Neural cell (in vitro differentiated cells): Measurements from ENCODE around the gene ITGAV. TPM values are rescaled to one million over a fixed set of nuclear protein-coding genes. Genes with fewer than 3 reads are reported as not detected.

Experiments
- H2AFZ ChIP-seq: fragments of 200-600, 300-800 bp; sonication (generic), shearing (Covaris generic); 2 replicates; pipeline ENCODE4 v1.6.0; 2014; ENCODE audit warnings: low read depth, mild to moderate bottlenecking, antibody characterized with exemption, low read length, moderate library complexity
- H3F3A ChIP-seq: fragments of 200-600 bp; shearing (Covaris generic); 2 replicates; pipeline ENCODE4 v1.6.1; 2016; ENCODE audit warnings: mild to moderate bottlenecking, moderate library complexity, mixed read lengths, antibody characterized with exemption, low read length; ENCODE audit not compliant: insufficient read depth, poor library complexity, severe bottlenecking
- H3K27ac ChIP-seq: fragments of 200-600, 300-800 bp; sonication (generic), shearing (Covaris generic); 2 replicates; pipeline ENCODE4 v1.5.1; 2014; ENCODE audit warnings: mild to moderate bottlenecking, low read length, moderate library complexity
- H3K27me3 ChIP-seq: fragments of 300-800, 200-600 bp; sonication (generic), shearing (Covaris generic); 2 replicates; pipeline ENCODE4 v1.6.0; 2014; ENCODE audit warnings: mild to moderate bottlenecking, low read depth, low read length, moderate library complexity; ENCODE audit not compliant: insufficient read depth
- H3K36me3 ChIP-seq: fragments of 300-800, 200-600 bp; sonication (generic), shearing (Covaris generic); 2 replicates; pipeline ENCODE4 v1.5.1; 2014; ENCODE audit warnings: mild to moderate bottlenecking, antibody characterized with exemption, low read length, moderate library complexity; ENCODE audit not compliant: insufficient read depth
- H3K4me2 ChIP-seq: fragments of 300-800, 200-600 bp; sonication (generic), shearing (Covaris generic); 2 replicates; pipeline ENCODE4 v1.6.0; 2014; ENCODE audit warnings: mild to moderate bottlenecking, low read length
- H3K4me3 ChIP-seq: fragments of 300-800, 200-600 bp; sonication (generic), shearing (Covaris generic); 2 replicates; pipeline ENCODE4 v1.5.1; 2014; ENCODE audit warnings: mild to moderate bottlenecking, low read length, moderate library complexity
- H3K79me2 ChIP-seq: fragments of 200-600 bp; shearing (Covaris generic); replicated peaks from 2 replicates; pipeline ENCODE4 v1.6.0; 2014; ENCODE audit warnings: mild to moderate bottlenecking, low read length, moderate library complexity; ENCODE audit not compliant: insufficient read depth
- H3K9ac ChIP-seq: fragments of 300-800, 200-600 bp; sonication (generic), shearing (Covaris generic); 2 replicates; pipeline ENCODE4 v1.6.1; 2016; ENCODE audit warnings: mild to moderate bottlenecking, low read length, mixed read lengths
- H3K9me2 ChIP-seq: fragments of 200-600 bp; shearing (Covaris generic); 2 replicates; pipeline ENCODE4 v1.6.1; 2016; ENCODE audit warnings: mild to moderate bottlenecking, low read length, mixed read lengths; ENCODE audit not compliant: insufficient read depth
- H3K9me3 ChIP-seq: fragments of 200-600, 300-800 bp; sonication (generic), shearing (Covaris generic); 2 replicates; pipeline ENCODE4 v1.6.1; 2016; ENCODE audit warnings: mild to moderate bottlenecking, mixed run types, low read length, moderate library complexity, mixed read lengths
- H4K20me1 ChIP-seq: fragments of 200-600 bp; shearing (Covaris generic); 2 replicates; pipeline ENCODE4 v1.6.1; 2016; ENCODE audit warnings: mild to moderate bottlenecking, mixed run types; ENCODE audit not compliant: insufficient read depth
- CTCF ChIP-seq: fragments of 450-650 bp; IDR thresholded peaks from 2 replicates; pipeline ENCODE4 v1.5.1; 2014; ENCODE audit warnings: antibody characterized with exemption, mild to moderate bottlenecking, moderate library complexity; ENCODE audit not compliant: poor library complexity, severe bottlenecking
- EP300 ChIP-seq: fragments of 450-650 bp; conservative IDR thresholded peaks from 2 replicates; pipeline ENCODE4 v1.6.1; 2014; ENCODE audit warnings: antibody characterized with exemption, mild to moderate bottlenecking, moderate library complexity; ENCODE audit not compliant: poor library complexity, severe bottlenecking
- EZH2 ChIP-seq: fragments of 200-600, 300-800 bp; shearing (Covaris generic), sonication (generic); IDR thresholded peaks from 2 replicates; pipeline ENCODE4 v1.6.1; 2014; ENCODE audit warnings: antibody characterized with exemption, low read length, borderline replicate concordance, mild to moderate bottlenecking; ENCODE audit not compliant: insufficient read depth, poor library complexity, severe bottlenecking
- MXI1 ChIP-seq: fragments of 450-650 bp; conservative IDR thresholded peaks from 2 replicates; pipeline ENCODE4 v1.6.1; 2014; ENCODE audit warnings: antibody characterized with exemption, mild to moderate bottlenecking; ENCODE audit not compliant: poor library complexity, severe bottlenecking
- POLR2AphosphoS5 ChIP-seq: IDR thresholded peaks from 2 replicates; pipeline ENCODE4 v1.6.1; 2012
- RAD21 ChIP-seq: fragments of 450-650 bp; conservative IDR thresholded peaks from 2 replicates; pipeline ENCODE4 v1.6.1; 2014; ENCODE audit warnings: antibody characterized with exemption, mild to moderate bottlenecking, moderate library complexity
- SMC3 ChIP-seq: fragments of 450-650 bp; conservative IDR thresholded peaks from 2 replicates; pipeline ENCODE4 v1.6.1; 2014; ENCODE audit warnings: antibody characterized with exemption, mild to moderate bottlenecking, moderate library complexity; ENCODE audit not compliant: poor library complexity
- TAF1 ChIP-seq: IDR thresholded peaks from 2 replicates; pipeline ENCODE4 v1.6.1; 2012; ENCODE audit warnings: low read depth
- polyA plus RNA-seq: library from polyadenylated mRNA; depleted of rRNA; stranded (reverse); fragments of >200 nt; gene quantifications from 2 replicates; pipeline ENCODE4 v1.2.3, GENCODE V29; 2014
- TF ChIP-seq, protein P1 (sequence below): IDR thresholded peaks from 2 replicates; pipeline ENCODE4 v1.6.1; 2012; ENCODE audit warnings: borderline replicate concordance

The ITGAV gene
- polyA plus RNA-seq, 1 donor from 2014 or later = 6.6 TPM

- no peaks in the 10 kb centered on the region for H3K9me2 ChIP-seq
- no peak for TF ChIP-seq SMC3
- no peak for TF ChIP-seq TAF1
- TF ChIP-seq MXI1 = no peak
- TF ChIP-seq EP300 = no peak
- no peak for TF ChIP-seq RAD21
- TF ChIP-seq EZH2 = no peak
- TF ChIP-seq CTCF = no peak
- TF ChIP-seq POLR2AphosphoS5 = no peak
- TF ChIP-seq, protein P1, sequence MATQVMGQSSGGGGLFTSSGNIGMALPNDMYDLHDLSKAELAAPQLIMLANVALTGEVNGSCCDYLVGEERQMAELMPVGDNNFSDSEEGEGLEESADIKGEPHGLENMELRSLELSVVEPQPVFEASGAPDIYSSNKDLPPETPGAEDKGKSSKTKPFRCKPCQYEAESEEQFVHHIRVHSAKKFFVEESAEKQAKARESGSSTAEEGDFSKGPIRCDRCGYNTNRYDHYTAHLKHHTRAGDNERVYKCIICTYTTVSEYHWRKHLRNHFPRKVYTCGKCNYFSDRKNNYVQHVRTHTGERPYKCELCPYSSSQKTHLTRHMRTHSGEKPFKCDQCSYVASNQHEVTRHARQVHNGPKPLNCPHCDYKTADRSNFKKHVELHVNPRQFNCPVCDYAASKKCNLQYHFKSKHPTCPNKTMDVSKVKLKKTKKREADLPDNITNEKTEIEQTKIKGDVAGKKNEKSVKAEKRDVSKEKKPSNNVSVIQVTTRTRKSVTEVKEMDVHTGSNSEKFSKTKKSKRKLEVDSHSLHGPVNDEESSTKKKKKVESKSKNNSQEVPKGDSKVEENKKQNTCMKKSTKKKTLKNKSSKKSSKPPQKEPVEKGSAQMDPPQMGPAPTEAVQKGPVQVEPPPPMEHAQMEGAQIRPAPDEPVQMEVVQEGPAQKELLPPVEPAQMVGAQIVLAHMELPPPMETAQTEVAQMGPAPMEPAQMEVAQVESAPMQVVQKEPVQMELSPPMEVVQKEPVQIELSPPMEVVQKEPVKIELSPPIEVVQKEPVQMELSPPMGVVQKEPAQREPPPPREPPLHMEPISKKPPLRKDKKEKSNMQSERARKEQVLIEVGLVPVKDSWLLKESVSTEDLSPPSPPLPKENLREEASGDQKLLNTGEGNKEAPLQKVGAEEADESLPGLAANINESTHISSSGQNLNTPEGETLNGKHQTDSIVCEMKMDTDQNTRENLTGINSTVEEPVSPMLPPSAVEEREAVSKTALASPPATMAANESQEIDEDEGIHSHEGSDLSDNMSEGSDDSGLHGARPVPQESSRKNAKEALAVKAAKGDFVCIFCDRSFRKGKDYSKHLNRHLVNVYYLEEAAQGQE = no peak
- no peak overlapping the region for H3K4me2 ChIP-seq
- H3F3A ChIP-seq = no peaks in the 10 kb centered on the region
- no peak overlapping the region for H3K9ac ChIP-seq
- no peaks in the 10 kb centered on the region for H3K9me3 ChIP-seq
- H3K27ac ChIP-seq = no peak overlapping the region
- H3K4me3 ChIP-seq = no peak overlapping the region
- H2AFZ ChIP-seq = no peak overlapping the region
- H3K27me3 ChIP-seq = no peaks in the 10 kb centered on the region
- H3K79me2 ChIP-seq = no peaks in the 10 kb centered on the region
- no peaks in the 10 kb centered on the region for H3K36me3 ChIP-seq
- H4K20me1 ChIP-seq = no peaks in the 10 kb centered on the region
Measured at GRCh38 chr2:186687807-186688211, 98.0 kb downstream of the ITGAV start.

DNA sequence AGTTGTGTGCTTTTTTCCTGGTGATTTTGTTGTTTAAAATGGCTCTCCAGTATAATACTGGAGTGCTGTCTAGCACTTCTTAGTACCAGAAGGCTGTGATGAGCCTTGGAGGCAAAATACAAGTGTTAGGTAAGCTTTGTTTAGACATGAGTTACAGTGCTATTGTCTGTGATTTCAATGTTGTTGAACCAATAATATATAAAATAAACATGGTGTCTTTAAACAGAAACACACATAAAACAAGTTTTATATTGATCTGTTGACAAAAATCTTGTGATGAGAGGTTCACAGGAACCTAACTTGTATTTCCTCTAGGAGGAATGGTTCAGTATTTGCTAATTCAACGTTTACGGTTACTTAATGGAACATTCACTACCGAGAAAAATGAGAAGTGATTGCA, 99.0 kb downstream of the ITGAV start:
- Histone ChIP-seq H3K4me3 (no peak overlapping the region), H3K27ac (no peak overlapping the region), H3K9ac (no peak overlapping the region), H3K36me3 (no peaks in the 10 kb centered on the region), H3K79me2 (no peaks in the 10 kb centered on the region), H3F3A (no peaks in the 10 kb centered on the region), H3K4me2 (no peak overlapping the region), H3K27me3 (no peaks in the 10 kb centered on the region), H3K9me3 (no peaks in the 10 kb centered on the region), H4K20me1 (no peaks in the 10 kb centered on the region), H2AFZ (no peak overlapping the region), H3K9me2 (no peaks in the 10 kb centered on the region)
- TF ChIP-seq MXI1 (no peak), POLR2AphosphoS5 (no peak), CTCF (no peak), TAF1 (no peak), RAD21 (no peak), SMC3 (no peak), EZH2 (no peak), EP300 (no peak)
- TF ChIP-seq, protein P1 = no peak
